H1 (cell line): Measurements from ENCODE around the gene PLEKHG2. TPM values are rescaled to one million over a fixed set of nuclear protein-coding genes. Genes with fewer than 3 reads are reported as not detected.
A peak's percentile ranks its signal among the peaks of the same experiment; 100 is the strongest.

ENCODE experiments used
- CTCF ChIA-PET: fragments of 300-600 bp; sonication (Branson Sonifier 250); formaldehyde crosslinking; loops from one replicate; lab custom pipeline; 2021; ENCODE audit not compliant: partially characterized antibody; lab: Charles Lee
- POLR2A ChIA-PET: fragments of 300-600 bp; sonication (Branson Sonifier 250); formaldehyde crosslinking; loops from one replicate; lab custom pipeline; 2021; ENCODE audit warnings: inconsistent platforms; ENCODE audit not compliant: partially characterized antibody; lab: Charles Lee
- DNase-seq, 2 experiments: peaks; one replicate each; pipeline versions ENCODE4 v3.0.0 to v3.0.0-alpha.2; 2010 to 2022; ENCODE audit warnings: low spot score in 2 of 2, low read depth in 1 of 2, mixed read lengths in 1 of 2
- FAIRE-seq: peaks from 2 replicates; lab custom pipeline; 2011; peaks lifted over from hg19 to GRCh38; lab: Jason Lieb, UNC
- H2AFZ ChIP-seq: 2 replicates; pipeline ENCODE4 v1.8.1; 2012; ENCODE audit warnings: low read length, inconsistent platforms
- H2AK5ac ChIP-seq: 2 replicates; pipeline ENCODE4 v1.6.1; 2013; ENCODE audit warnings: low read depth, low read length
- H2BK120ac ChIP-seq: replicated peaks from 2 replicates; pipeline ENCODE3; 2013; ENCODE audit warnings: low read depth, low read length, inconsistent platforms
- H2BK12ac ChIP-seq: 2 replicates; pipeline ENCODE4 v1.6.1; 2013; ENCODE audit warnings: low read depth, low read length
- H2BK15ac ChIP-seq: 2 replicates; pipeline ENCODE4 v1.6.1; 2013; ENCODE audit warnings: low read length
- H2BK20ac ChIP-seq: 2 replicates; pipeline ENCODE4 v1.6.1; 2013; ENCODE audit warnings: low read length
- H2BK5ac ChIP-seq: 2 replicates; pipeline ENCODE4 v1.6.1; 2013; ENCODE audit warnings: low read depth, low read length
- H3K14ac ChIP-seq: 2 replicates; pipeline ENCODE4 v1.6.1; 2013; ENCODE audit warnings: inconsistent platforms; ENCODE audit not compliant: insufficient read length
- H3K18ac ChIP-seq: 2 replicates; pipeline ENCODE4 v1.6.1; 2013; ENCODE audit warnings: low read length; ENCODE audit errors: extremely low read depth
- H3K23ac ChIP-seq: 2 replicates; pipeline ENCODE4 v1.6.1; 2013; ENCODE audit warnings: inconsistent platforms; ENCODE audit not compliant: insufficient read length
- H3K23me2 ChIP-seq: 2 replicates; pipeline ENCODE4 v1.6.1; 2013; ENCODE audit warnings: low read depth, low read length
- H3K27ac ChIP-seq: 2 replicates; pipeline ENCODE4 v1.6.1; 2011; ENCODE audit warnings: low read depth, low read length, inconsistent platforms
- H3K27me3 ChIP-seq, 4 experiments: replicated peaks in 1 of 4; 1 replicate in 1 of 4; 2 replicates in 3 of 4; pipeline versions ENCODE4 v1.6.1 to v1.8.1; 2011 to 2013; ENCODE audit warnings: low read length in 3 of 4, mild to moderate bottlenecking in 3 of 4, inconsistent platforms in 2 of 4, mixed read lengths in 2 of 4, moderate library complexity in 1 of 4; ENCODE audit not compliant: control insufficient read depth in 3 of 4, insufficient read depth in 3 of 4; ENCODE audit errors: extremely low read depth in 1 of 4
- H3K36me3 ChIP-seq, 4 experiments: 2 replicates each; pipeline versions ENCODE4 v1.6.1 to v1.8.1; 2011 to 2013; ENCODE audit warnings: mild to moderate bottlenecking in 4 of 4, low read length in 3 of 4, moderate library complexity in 2 of 4, control low read depth in 1 of 4, inconsistent platforms in 1 of 4; ENCODE audit not compliant: insufficient read depth in 4 of 4, control insufficient read depth in 2 of 4
- H3K4ac ChIP-seq: replicated peaks from 2 replicates; pipeline ENCODE3; 2013; ENCODE audit warnings: low read length, low read depth, mixed read lengths, inconsistent platforms; ENCODE audit not compliant: insufficient read length
- H3K4me1 ChIP-seq, 4 experiments: replicated peaks in 1 of 4; 1 replicate in 1 of 4; 2 replicates in 3 of 4; pipeline versions ENCODE4 v1.6.1 to v1.8.1; 2011 to 2013; ENCODE audit warnings: low read length in 3 of 4, inconsistent platforms in 2 of 4, mixed read lengths in 1 of 4; ENCODE audit not compliant: insufficient read depth in 4 of 4, control insufficient read depth in 3 of 4
- H3K4me2 ChIP-seq, 2 experiments: 2 replicates each; pipeline versions ENCODE4 v1.6.1 to v1.8.1; 2011 to 2013; ENCODE audit warnings: low read depth in 2 of 2, low read length in 2 of 2, control low read depth in 1 of 2, inconsistent platforms in 1 of 2, mild to moderate bottlenecking in 1 of 2; ENCODE audit not compliant: insufficient read depth in 1 of 2
- H3K4me3 ChIP-seq, 4 experiments: fragments of 200-600, 300-600 bp in 1 of 4; sonication (generic), shearing (Covaris generic), sonication (Bioruptor Twin) in 1 of 4; 2 replicates each; pipeline versions ENCODE4 v1.5.1 to v1.8.1; 2011 to 2016; ENCODE audit warnings: low read length in 4 of 4, low read depth in 3 of 4, control low read depth in 2 of 4, inconsistent platforms in 2 of 4, mild to moderate bottlenecking in 2 of 4, mixed read lengths in 1 of 4, moderate library complexity in 1 of 4; ENCODE audit not compliant: insufficient read depth in 2 of 4; ENCODE audit errors: extremely low read depth in 1 of 4
- H3K56ac ChIP-seq: replicated peaks from 2 replicates; pipeline ENCODE3; 2013; ENCODE audit warnings: low read depth, mild to moderate bottlenecking, mixed read lengths, low read length, inconsistent platforms; ENCODE audit not compliant: insufficient read length
- H3K79me1 ChIP-seq: 2 replicates; pipeline ENCODE4 v1.6.1; 2013; ENCODE audit warnings: low read depth, low read length, control low read depth
- H3K79me2 ChIP-seq, 2 experiments: 2 replicates each; pipeline versions ENCODE4 v1.6.1 to v1.8.1; 2012 to 2013; ENCODE audit warnings: low read length in 2 of 2, mild to moderate bottlenecking in 2 of 2, inconsistent platforms in 1 of 2; ENCODE audit not compliant: insufficient read depth in 2 of 2, control insufficient read depth in 1 of 2
- H3K9ac ChIP-seq, 4 experiments: replicated peaks in 1 of 4; 1 replicate in 1 of 4; 2 replicates in 3 of 4; pipeline versions ENCODE4 v1.6.1 to v1.8.1; 2011 to 2013; ENCODE audit warnings: low read depth in 3 of 4, low read length in 3 of 4, control low read depth in 2 of 4, mild to moderate bottlenecking in 2 of 4, moderate library complexity in 2 of 4, inconsistent platforms in 1 of 4; ENCODE audit errors: extremely low read depth in 1 of 4
- H3K9me3 ChIP-seq, 2 experiments: 2 replicates each; pipeline versions ENCODE4 v1.6.1 to v1.8.1; 2012 to 2013; ENCODE audit warnings: mild to moderate bottlenecking in 2 of 2, moderate library complexity in 2 of 2, control low read depth in 1 of 2, inconsistent platforms in 1 of 2, low read depth in 1 of 2, low read length in 1 of 2, mixed read lengths in 1 of 2; ENCODE audit not compliant: insufficient read depth in 2 of 2
- H4K20me1 ChIP-seq, 2 experiments: replicated peaks in 1 of 2; 2 replicates each; pipeline versions ENCODE3 to v1.8.1; 2011 to 2013; ENCODE audit warnings: inconsistent platforms in 2 of 2, low read length in 2 of 2, mild to moderate bottlenecking in 1 of 2; ENCODE audit not compliant: insufficient read depth in 2 of 2, control insufficient read depth in 1 of 2
- H4K5ac ChIP-seq: 2 replicates; pipeline ENCODE4 v1.6.1; 2013; ENCODE audit warnings: low read length, low read depth, mixed read lengths, inconsistent platforms; ENCODE audit not compliant: insufficient read length
- H4K8ac ChIP-seq: 2 replicates; pipeline ENCODE4 v1.8.0; 2013; ENCODE audit warnings: mild to moderate bottlenecking, moderate library complexity, low read length, inconsistent platforms; ENCODE audit not compliant: insufficient read depth; ENCODE audit errors: extremely low read depth
- H4K91ac ChIP-seq: replicated peaks from 2 replicates; pipeline ENCODE3; 2013; ENCODE audit warnings: low read length, mixed read lengths, inconsistent platforms; ENCODE audit not compliant: insufficient read length
- CBX5 ChIP-seq: fragments of 300-800, 300-1000 bp; sonication (generic); IDR thresholded peaks from 2 replicates; pipeline ENCODE4 v1.7.1; 2016; ENCODE audit warnings: antibody characterized with exemption, low read length, low read depth
- CTBP2 ChIP-seq: IDR thresholded peaks from 2 replicates; pipeline ENCODE4 v1.7.0; 2011; ENCODE audit warnings: borderline replicate concordance, mild to moderate bottlenecking, moderate library complexity, mixed read lengths, low read length; ENCODE audit not compliant: insufficient read depth, insufficient read length
- FOSL1 ChIP-seq: IDR thresholded peaks from 2 replicates; pipeline ENCODE4 v1.6.1; 2011; ENCODE audit warnings: mild to moderate bottlenecking, low read depth, low read length, moderate library complexity; ENCODE audit not compliant: insufficient read depth
- KDM4A ChIP-seq: IDR thresholded peaks from one replicate; pipeline ENCODE4 v1.7.1; 2012; ENCODE audit warnings: low read depth, mild to moderate bottlenecking, moderate library complexity, low read length, inconsistent platforms; ENCODE audit not compliant: severe bottlenecking
- POLR2A ChIP-seq, 2 experiments: IDR thresholded peaks; 1 replicate in 1 of 2; 2 replicates in 1 of 2; pipeline ENCODE4 v1.6.1; 2011; ENCODE audit warnings: low read depth in 2 of 2, low read length in 2 of 2, mild to moderate bottlenecking in 2 of 2; ENCODE audit errors: control extremely low read depth in 1 of 2
- RFX5 ChIP-seq: IDR thresholded peaks from 2 replicates; pipeline ENCODE4 v1.6.1; 2011; ENCODE audit warnings: low read depth, low read length, improper control_type of control experiment, borderline replicate concordance
- SIN3A ChIP-seq, 2 experiments: IDR thresholded peaks in 1 of 2; conservative IDR thresholded peaks in 1 of 2; 2 replicates each; pipeline ENCODE4 v1.6.1; 2011 to 2012; ENCODE audit warnings: low read length in 2 of 2, improper control_type of control experiment in 1 of 2, low read depth in 1 of 2, mild to moderate bottlenecking in 1 of 2
- SIRT6 ChIP-seq: IDR thresholded peaks from one replicate; pipeline ENCODE4 v1.7.1; 2012; ENCODE audit warnings: low read length, inconsistent platforms
- SP4 ChIP-seq: IDR thresholded peaks from 2 replicates; pipeline ENCODE4 v1.6.1; 2012; ENCODE audit warnings: low read length, inconsistent platforms
- TAF1 ChIP-seq: IDR thresholded peaks from 2 replicates; pipeline ENCODE4 v1.6.1; 2011; ENCODE audit warnings: mild to moderate bottlenecking, low read depth, low read length
- TCF12 ChIP-seq: IDR thresholded peaks from 2 replicates; pipeline ENCODE4 v1.6.1; 2011; ENCODE audit warnings: low read depth, mild to moderate bottlenecking, low read length
- WGBS, 2 experiments: shearing (Covaris generic) in 1 of 2; methylation state at CpG; one replicate each; pipeline versions ENCODE4 v1.1.6 to v1.1.7; 2013 to 2015; ENCODE audit warnings: low lambda C conversion rate in 2 of 2, mixed read lengths in 2 of 2, inconsistent platforms in 1 of 2, low coverage in 1 of 2, missing lambda C conversion rate in 1 of 2; ENCODE audit not compliant: insufficient replicate concordance in 2 of 2, insufficient coverage in 1 of 2, insufficient read length in 1 of 2; ENCODE audit errors: extremely low coverage in 1 of 2, missing lambda C conversion rate in 1 of 2; 5-methylcytosine and 5-hydroxymethylcytosine counted together
- polyA plus RNA-seq, 7 experiments: library from polyadenylated mRNA; depleted of rRNA in 3 of 7; stranded (reverse) in 5 of 7; unstranded in 2 of 7; fragments of >200 nt in 5 of 7; fragments of 200-250 nt in 2 of 7; gene quantifications; 1 replicate in 5 of 7; 2 replicates in 1 of 7; 4 replicates in 1 of 7; pipeline versions ENCODE4 v1.2.1 to v1.2.3, GENCODE V29; 2011 to 2013; ENCODE audit warnings: missing spikeins in 2 of 7, mixed read lengths in 2 of 7
- total RNA-seq: library from RNA; stranded (reverse); fragmentation: NEBNext Ultra II Directional; extraction: Animal tissue kit (Norgen Biotek cat#: 25700); gene quantifications from 2 replicates; pipeline ENCODE4 v1.2.1, GENCODE V29; 2021

PLEKHG2 gene
- total and polyA plus RNA-seq, 2 of the 8 experiments (the other 6 are each of a cell fraction or from before 2014, with no cell fraction given): 16.9 to 65.7 TPM

GRCh38 chr19:39416152-39417120 is 4.0 kb downstream of the PLEKHG2 start:
- Histone ChIP-seq H3K4me3 (peak overlapping the region in 1 of 4 experiments; percentile 8; a peak in 2 of 8 replicates), H3K4ac (no peak overlapping the region)

More at GRCh38 chr19:39416152-39417120, 4.0 kb downstream of the PLEKHG2 start:
- no peak overlapping the region for H3K56ac ChIP-seq
- WGBS, 2 experiments: 86% methylated on average over 24 of the region's 27 CpGs; no CpG with 5 or more reads in 1 of the 2 experiments
- H4K5ac ChIP-seq: no peak overlapping the region
- no peak overlapping the region for H2AFZ ChIP-seq
- peaks cover 6 to 17% of the 10 kb centered on the region in 2 experiments; a peak in 3 of 4 replicates for H3K79me2 ChIP-seq
- H2BK120ac ChIP-seq: no peak overlapping the region
- no peaks in the 10 kb centered on the region; the same call in 1 of the 2 replicates for H3K79me1 ChIP-seq
- peaks cover 7 to 22% of the 10 kb centered on the region in 2 experiments for H4K20me1 ChIP-seq
- TF ChIP-seq CTBP2 (no peak), TAF1 (no peak), CBX5 (no peak), FOSL1 (no peak), RFX5 (no peak), SP4 (no peak), KDM4A (no peak), POLR2A (IDR thresholded peaks at IDR 0.05; ENCODE audit: control extremely low read depth in 1 of 2, low read depth in 2 of 2, low read length in 2 of 2) (no peak; a peak in 1 of 3 replicates), TCF12 (no peak), SIN3A (conservative IDR thresholded peaks at IDR 0.05 in 1 of 2, IDR thresholded peaks at IDR 0.05 in 1 of 2; ENCODE audit: low read depth in 1 of 2, low read length in 2 of 2) (no peak), SIRT6 (no peak)
- peak overlapping the region; percentile 17; the same call in 1 of the 2 replicates for H4K8ac ChIP-seq
- no peak overlapping the region for H3K18ac ChIP-seq
- H2BK12ac ChIP-seq: no peak overlapping the region
- H3K4me1 ChIP-seq: peaks cover 1 to 16% (median 8%) of the 10 kb centered on the region in 4 experiments; a peak in 6 of 7 replicates
- no peaks in the 10 kb centered on the region for H3K9me3 ChIP-seq
- H2BK5ac ChIP-seq: no peak overlapping the region
- no peak overlapping the region for H3K9ac ChIP-seq
- H3K36me3 ChIP-seq: peaks cover 5 to 25% (median 14%) of the 10 kb centered on the region in 4 experiments
- ChIA-PET POLR2A (interaction anchor here (0.6 to 25.7 kb wide), 8 partner anchors 9 to 1469 kb away, joined by 3 to 1154 read pairs (median 4); partner anchors contain the start of genes MED29, PAF1, RPS16 and SUPT5H), CTCF (interaction anchor here (0.6 to 3.1 kb wide), 7 partner anchors 11 to 58 kb away, joined by 3 to 13 read pairs (median 4); partner anchors contain the start of gene RPS16)
- H2BK15ac ChIP-seq: no peak overlapping the region
- FAIRE-seq (no peak), DNase-seq (peak in 1 of 2 experiments; percentile 53)
- H3K27me3 ChIP-seq: no peaks in the 10 kb centered on the region
- no peak overlapping the region for H3K14ac ChIP-seq
- H3K23ac ChIP-seq: no peak overlapping the region
- H2BK20ac ChIP-seq: no peak overlapping the region
- no peak overlapping the region for H3K27ac ChIP-seq
- H2AK5ac ChIP-seq: no peak overlapping the region
- H4K91ac ChIP-seq: no peak overlapping the region
- no peak overlapping the region for H3K4me2 ChIP-seq
- H3K23me2 ChIP-seq: peaks cover 9% of the 10 kb centered on the region
